Caco-2 (cell line): ENCODE results near the gene SOCS2. TPM values are rescaled to one million over a fixed set of nuclear protein-coding genes. Genes with fewer than 3 reads are reported as not detected.

Experiments used
- BruUV-seq: library from RNA; stranded (reverse); fragments of 400-500 nt; replicated peaks from 2 replicates; lab custom pipeline; 2021; lab: Mats Ljungman, UMichigan
- CTCF ChIA-PET: fragments of 300-600 bp; sonication (Branson Sonifier 250); formaldehyde crosslinking; loops from one replicate; lab custom pipeline; 2022; ENCODE audit warnings: antibody characterized with exemption; lab: Charles Lee
- POLR2A ChIA-PET: fragments of 300-600 bp; sonication (Branson Sonifier 250); formaldehyde crosslinking; loops from one replicate; lab custom pipeline; 2022; ENCODE audit warnings: antibody characterized with exemption; lab: Charles Lee
- DNase-seq, 2 experiments: peaks; one replicate each; pipeline versions ENCODE4 v3.0.0 to v3.0.0-alpha.2; 2020 to 2022
- H3K27me3 ChIP-seq: replicated peaks from 2 replicates; pipeline ENCODE4 v1.6.0; 2011; ENCODE audit warnings: low read length; ENCODE audit not compliant: control insufficient read depth, insufficient read depth
- H3K36me3 ChIP-seq: 2 replicates; pipeline ENCODE4 v1.5.1; 2011; ENCODE audit warnings: low read length; ENCODE audit not compliant: control insufficient read depth, insufficient read depth
- H3K4me1 ChIP-seq: fragments of 250-450 bp; sonication (Bioruptor Pico); 2 replicates; pipeline ENCODE4 v1.5.1; 2020; ENCODE audit warnings: mild to moderate bottlenecking
- H3K4me3 ChIP-seq: 2 replicates; pipeline ENCODE4 v1.5.1; 2011; ENCODE audit warnings: low read depth, mild to moderate bottlenecking, control low read depth, low read length
- H3K9me3 ChIP-seq: fragments of 250-450 bp; sonication (Bioruptor Pico); 2 replicates; pipeline ENCODE4 v1.5.1; 2020; ENCODE audit warnings: mild to moderate bottlenecking, moderate library complexity
- H3K27ac Mint-ChIP-seq: one replicate; pipeline ENCODE4 v1.8.0; 2022; ENCODE audit warnings: mixed read lengths; ENCODE audit not compliant: unreplicated experiment
- H3K27me3 Mint-ChIP-seq: one replicate; pipeline ENCODE4 v1.8.0; 2022; ENCODE audit warnings: mixed read lengths; ENCODE audit not compliant: insufficient read depth, unreplicated experiment
- H3K36me3 Mint-ChIP-seq: one replicate; pipeline ENCODE4 v1.8.0; 2022; ENCODE audit warnings: mild to moderate bottlenecking, mixed read lengths; ENCODE audit not compliant: insufficient read depth, unreplicated experiment
- H3K4me1 Mint-ChIP-seq: one replicate; pipeline ENCODE4 v1.8.0; 2022; ENCODE audit warnings: low read depth, mixed read lengths; ENCODE audit not compliant: unreplicated experiment
- H3K4me3 Mint-ChIP-seq: one replicate; pipeline ENCODE4 v1.8.0; 2022; ENCODE audit warnings: mild to moderate bottlenecking, moderate library complexity, mixed read lengths; ENCODE audit not compliant: unreplicated experiment
- H3K9me3 Mint-ChIP-seq: one replicate; pipeline ENCODE4 v1.8.0; 2022; ENCODE audit warnings: mixed read lengths; ENCODE audit not compliant: unreplicated experiment
- intact Hi-C: fragments of 100-400 bp; cut with micrococcal nuclease; formaldehyde crosslinking; loops from one replicate; pipeline ENCODE4 v1.10.0; 2022; ENCODE audit not compliant: unreplicated experiment
- total RNA-seq: library from RNA; stranded (reverse); gene quantifications from 2 replicates; pipeline ENCODE4 v1.2.3, GENCODE V29; 2022
- TF ChIP-seq, protein P1 (sequence below), 2 experiments: fragments of 200-600 bp in 1 of 2; IDR thresholded peaks; 1 replicate in 1 of 2; 2 replicates in 1 of 2; pipeline versions ENCODE4 v1.5.1 to v1.8.0; 2011 to 2022; ENCODE audit warnings: antibody characterized with exemption in 1 of 2, control low read depth in 1 of 2, inconsistent platforms in 1 of 2, low read depth in 1 of 2, low read length in 1 of 2, mild to moderate bottlenecking in 1 of 2, moderate library complexity in 1 of 2; ENCODE audit not compliant: insufficient read depth in 1 of 2, severe bottlenecking in 1 of 2, unreplicated experiment in 1 of 2

SOCS2 gene
- total RNA-seq, 1 experiment from 2014 or later, result 95.4 TPM

GRCh38 chr12:93578221-93578620 is 5.7 kb downstream of the SOCS2 start:
- Histone ChIP-seq H3K4me1 (peaks cover 18% of the 10 kb centered on the region), H3K4me3 (no peak overlapping the region), H3K36me3 (no peaks in the 10 kb centered on the region), H3K27me3 (no peaks in the 10 kb centered on the region), H3K9me3 (no peaks in the 10 kb centered on the region)
- ChIA-PET CTCF (interaction anchor here (1.0 kb wide), 1 partner anchor 523 kb away, joined by 4 read pairs; no protein-coding TSS in a partner anchor), POLR2A (no interaction called here)
- Mint-ChIP-seq H3K36me3 (peaks cover 92% of the 10 kb centered on the region), H3K9me3 (no peaks in the 10 kb centered on the region), H3K4me3 (no peak overlapping the region), H3K4me1 (peaks cover 32% of the 10 kb centered on the region), H3K27me3 (no peaks in the 10 kb centered on the region), H3K27ac (no peak overlapping the region)
- BruUV-seq, result no TSS peak
- intact Hi-C loops, result no loop called here
- TF ChIP-seq, protein P1, sequence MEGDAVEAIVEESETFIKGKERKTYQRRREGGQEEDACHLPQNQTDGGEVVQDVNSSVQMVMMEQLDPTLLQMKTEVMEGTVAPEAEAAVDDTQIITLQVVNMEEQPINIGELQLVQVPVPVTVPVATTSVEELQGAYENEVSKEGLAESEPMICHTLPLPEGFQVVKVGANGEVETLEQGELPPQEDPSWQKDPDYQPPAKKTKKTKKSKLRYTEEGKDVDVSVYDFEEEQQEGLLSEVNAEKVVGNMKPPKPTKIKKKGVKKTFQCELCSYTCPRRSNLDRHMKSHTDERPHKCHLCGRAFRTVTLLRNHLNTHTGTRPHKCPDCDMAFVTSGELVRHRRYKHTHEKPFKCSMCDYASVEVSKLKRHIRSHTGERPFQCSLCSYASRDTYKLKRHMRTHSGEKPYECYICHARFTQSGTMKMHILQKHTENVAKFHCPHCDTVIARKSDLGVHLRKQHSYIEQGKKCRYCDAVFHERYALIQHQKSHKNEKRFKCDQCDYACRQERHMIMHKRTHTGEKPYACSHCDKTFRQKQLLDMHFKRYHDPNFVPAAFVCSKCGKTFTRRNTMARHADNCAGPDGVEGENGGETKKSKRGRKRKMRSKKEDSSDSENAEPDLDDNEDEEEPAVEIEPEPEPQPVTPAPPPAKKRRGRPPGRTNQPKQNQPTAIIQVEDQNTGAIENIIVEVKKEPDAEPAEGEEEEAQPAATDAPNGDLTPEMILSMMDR (IDR thresholded peaks at IDR 0.05; ENCODE audit: insufficient read depth in 1 of 2, low read depth in 1 of 2, low read length in 1 of 2, severe bottlenecking in 1 of 2, unreplicated experiment in 1 of 2), result no peak
- DNase-seq, result no peak

- ChIA-PET CTCF (interaction anchor here (1.3 kb wide), 1 partner anchor 11 kb away, joined by 4 read pairs; no protein-coding TSS in a partner anchor), POLR2A (no interaction called here)
- Mint-ChIP-seq H3K4me1 (peaks cover 25% of the 10 kb centered on the region), H3K36me3 (peaks cover 88% of the 10 kb centered on the region), H3K27ac (no peak overlapping the region), H3K4me3 (no peak overlapping the region), H3K9me3 (no peaks in the 10 kb centered on the region), H3K27me3 (no peaks in the 10 kb centered on the region)
- TF ChIP-seq, protein P1 (IDR thresholded peaks at IDR 0.05; ENCODE audit: insufficient read depth in 1 of 2, low read depth in 1 of 2, low read length in 1 of 2, severe bottlenecking in 1 of 2, unreplicated experiment in 1 of 2), result no peak
- H3K27me3 ChIP-seq, result no peaks in the 10 kb centered on the region
- no peaks in the 10 kb centered on the region for H3K36me3 ChIP-seq
- no peak for DNase-seq
- H3K4me1 ChIP-seq, result peaks cover 18% of the 10 kb centered on the region
- BruUV-seq, result no TSS peak
- H3K9me3 ChIP-seq, result no peaks in the 10 kb centered on the region
- no peak overlapping the region for H3K4me3 ChIP-seq
- intact Hi-C loops, result no loop called here
Measured at GRCh38 chr12:93580682-93581081, 8.2 kb downstream of the SOCS2 start.

GRCh38 chr12:93581370-93581769 is 8.9 kb downstream of the SOCS2 start:
- ChIA-PET POLR2A (interaction anchor here (0.7 kb wide), 1 partner anchor 243 kb away, joined by 8 read pairs; no protein-coding TSS in a partner anchor), CTCF (interaction anchor here (1.3 kb wide), 1 partner anchor 12 kb away, joined by 4 read pairs; no protein-coding TSS in a partner anchor)
- H3K4me3 Mint-ChIP-seq, result no peak overlapping the region
- TF ChIP-seq, protein P1 (IDR thresholded peaks at IDR 0.05; ENCODE audit: insufficient read depth in 1 of 2, low read depth in 1 of 2, low read length in 1 of 2, severe bottlenecking in 1 of 2, unreplicated experiment in 1 of 2), result no peak
- DNase-seq, result no peak
- BruUV-seq, result no TSS peak
- intact Hi-C loops, result no loop called here
- no peaks in the 10 kb centered on the region for H3K9me3 ChIP-seq
- H3K4me1 ChIP-seq, result peaks cover 12% of the 10 kb centered on the region
- H3K27ac Mint-ChIP-seq, result no peak overlapping the region
- H3K4me1 Mint-ChIP-seq, result peaks cover 25% of the 10 kb centered on the region
- no peak overlapping the region for H3K4me3 ChIP-seq
- no peaks in the 10 kb centered on the region for H3K9me3 Mint-ChIP-seq
- H3K27me3 Mint-ChIP-seq, result no peaks in the 10 kb centered on the region
- no peaks in the 10 kb centered on the region for H3K27me3 ChIP-seq
- no peaks in the 10 kb centered on the region for H3K36me3 ChIP-seq
- H3K36me3 Mint-ChIP-seq, result peaks cover 82% of the 10 kb centered on the region
